Muscle of arm (tissue), 12 donors: ENCODE results near the gene TEX11. TPM values are rescaled to one million over a fixed set of nuclear protein-coding genes. Genes with fewer than 3 reads are reported as not detected.
A peak's percentile ranks its signal among the peaks of the same experiment; 100 is the strongest.
"Not testable (repeated sequence)": the region's sequence is repeated elsewhere in the genome, so short reads cannot be mapped to it uniquely, and the experiment has no call there.

ENCODE experiments used
- DNase-seq: peaks from one replicate; pipeline ENCODE4 v3.0.0-alpha.2; 2013
- polyA plus RNA-seq, 12 donors: library from polyadenylated mRNA; unstranded; fragments of 120-200 nt; gene quantifications; one replicate each; pipeline ENCODE4 v1.2.1, GENCODE V29; 2013; ENCODE audit not compliant: insufficient read length in 12 of 12

TEX11 gene
- polyA plus RNA-seq, 12 donors: 0.05 to 0.14 (median 0.11) TPM; not detected in 8

- DNase-seq: no peak
These were observed 316.4 kb downstream of the TEX11 start for GRCh38 chrX:70592091-70592490.

DNA sequence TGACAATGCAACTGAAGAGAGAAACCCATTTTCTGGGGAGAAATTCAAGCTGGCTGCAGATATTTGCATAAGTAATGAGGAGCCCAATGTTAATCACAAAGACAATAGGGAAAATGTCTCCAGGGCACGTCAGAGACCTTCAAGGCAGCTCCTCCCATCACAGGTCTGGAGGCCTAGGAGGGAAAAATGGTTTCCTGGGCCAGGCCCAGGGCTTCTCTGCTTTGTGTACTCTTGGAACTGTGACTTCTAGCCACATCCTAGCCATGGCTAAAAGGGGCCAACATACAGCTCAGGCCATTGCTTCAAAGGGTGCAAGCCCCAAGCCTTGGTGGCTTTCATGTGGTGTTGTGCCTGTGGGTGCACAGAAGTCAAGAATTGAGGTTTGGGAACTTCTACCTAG is 321.4 kb downstream of the TEX11 start:
- DNase-seq: not testable (repeated sequence)

DNA sequence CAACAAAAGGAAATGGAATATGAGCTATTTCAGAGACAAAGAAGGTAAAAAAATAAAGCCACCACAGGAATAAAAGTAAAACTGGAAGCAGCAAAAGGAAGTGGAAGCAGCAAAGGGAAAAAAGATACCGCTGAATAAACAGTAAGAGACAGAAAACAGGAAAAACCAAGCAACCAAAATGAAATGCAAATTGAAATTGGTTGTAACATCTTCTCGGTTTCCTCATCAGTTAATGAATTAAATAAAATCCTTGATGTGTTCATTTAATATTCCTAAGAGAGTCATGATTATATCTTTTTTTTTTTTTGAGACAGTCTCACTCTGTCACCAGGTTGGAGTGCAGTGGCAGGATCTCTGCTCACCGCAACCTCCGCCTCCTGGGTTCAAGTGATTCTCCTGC is 331.1 kb downstream of the TEX11 start:
- no peak for DNase-seq

- DNase-seq: not testable (repeated sequence)
These were observed 338.5 kb downstream of the TEX11 start for GRCh38 chrX:70569922-70570576.

GRCh38 chrX:70554948-70555347 is 353.6 kb downstream of the TEX11 start:
- no peak for DNase-seq

- peak; percentile 4 for DNase-seq
These were observed 354.0 kb downstream of the TEX11 start for GRCh38 chrX:70554523-70554922.

- DNase-seq: peak; percentile 6
These were observed 354.4 kb downstream of the TEX11 start for GRCh38 chrX:70554081-70554480.

GRCh38 chrX:70553516-70553915 is 355.0 kb downstream of the TEX11 start:
- DNase-seq: no peak

DNA sequence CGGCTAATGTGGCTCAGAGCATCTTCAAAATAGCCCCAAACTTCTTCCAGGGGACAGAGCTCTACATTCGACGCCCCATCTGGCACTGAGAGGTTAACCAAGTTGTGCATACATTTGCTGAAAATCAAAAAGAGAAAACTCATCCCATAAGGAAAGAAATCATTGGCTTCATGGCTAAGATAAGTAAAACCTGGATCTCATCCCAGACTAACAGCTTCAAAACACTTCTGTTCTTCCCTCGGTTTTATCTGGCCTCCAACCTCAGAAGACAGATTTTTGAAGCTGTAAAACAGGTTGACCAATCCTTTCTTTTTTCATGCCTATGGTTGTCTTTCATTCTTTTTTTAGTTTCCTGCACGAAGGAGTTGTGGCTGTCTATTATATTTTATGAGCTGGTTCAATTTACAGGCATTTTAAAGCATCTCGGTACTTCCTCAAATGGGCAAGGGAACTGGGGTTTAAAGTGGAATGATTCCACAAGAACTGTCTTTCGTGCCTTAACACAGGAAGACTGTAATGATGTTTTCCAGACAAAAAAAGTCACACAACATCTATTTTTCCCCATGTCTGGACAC is 356.3 kb downstream of the TEX11 start:
- no peak for DNase-seq

- no peak for DNase-seq
These were observed 359.1 kb downstream of the TEX11 start for GRCh38 chrX:70549429-70549828.

- DNase-seq: no peak
These were observed 373.3 kb downstream of the TEX11 start for GRCh38 chrX:70535198-70535597.

- no peak for DNase-seq
These were observed 380.7 kb downstream of the TEX11 start for GRCh38 chrX:70527610-70528345.

DNA sequence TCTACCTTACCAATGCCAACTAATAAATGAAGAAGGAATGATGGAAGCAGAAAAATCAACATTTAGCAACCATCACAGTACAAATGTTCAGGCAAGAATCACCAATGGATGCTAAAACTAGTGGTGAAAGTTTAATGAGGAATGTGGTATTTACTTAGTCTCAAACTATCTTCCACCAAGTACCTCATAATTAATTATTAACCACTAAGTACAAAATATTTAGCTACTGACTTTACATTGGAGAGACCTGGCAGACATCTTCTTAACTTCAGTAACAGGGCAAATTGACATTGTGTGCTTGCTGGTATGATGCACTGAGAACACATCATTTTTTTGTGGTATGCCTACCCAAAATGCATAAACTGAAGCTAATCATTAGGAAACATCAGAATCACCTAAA is 381.5 kb downstream of the TEX11 start:
- no peak for DNase-seq

DNA sequence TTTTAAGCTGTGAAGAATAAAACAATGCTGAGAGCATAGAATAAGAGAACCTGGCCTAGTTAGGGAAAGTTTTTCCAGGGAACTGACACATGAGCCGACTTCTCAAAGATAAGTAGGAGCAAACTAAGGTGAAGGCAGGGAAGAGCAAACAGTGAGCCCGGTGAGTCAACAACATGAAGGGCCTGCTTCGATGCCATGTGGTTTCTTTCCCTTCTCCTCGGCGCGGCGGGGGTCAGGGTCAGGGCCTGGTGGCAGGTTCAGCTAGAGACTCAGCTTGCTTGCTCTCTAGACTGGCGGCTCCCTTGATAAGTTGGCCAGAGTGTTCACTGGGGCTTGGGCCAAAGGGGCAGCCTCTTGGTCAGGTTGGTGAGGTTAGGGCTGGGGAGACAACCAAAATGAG is 382.8 kb downstream of the TEX11 start:
- DNase-seq: no peak

DNA sequence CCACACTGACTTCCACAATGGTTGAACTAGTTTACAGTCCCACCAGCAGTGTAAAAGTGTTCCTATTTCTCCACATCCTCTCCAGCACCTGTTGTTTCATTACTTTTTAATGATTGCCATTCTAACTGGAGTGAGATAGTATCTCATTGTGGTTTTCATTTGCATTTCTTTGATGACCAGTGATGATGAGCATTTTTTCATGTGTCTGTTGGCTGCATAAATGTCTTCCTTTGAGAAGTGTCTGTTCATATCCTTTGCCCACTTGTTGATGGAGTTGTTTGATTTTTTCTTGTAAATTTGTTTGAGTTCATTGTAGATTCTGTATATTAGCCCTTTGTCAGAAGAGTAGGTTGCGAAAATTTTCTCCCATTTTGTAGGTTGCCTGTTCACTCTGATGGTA is 392.8 kb downstream of the TEX11 start:
- DNase-seq: not testable (repeated sequence)

GRCh38 chrX:70515270-70515669 is 393.2 kb downstream of the TEX11 start:
- DNase-seq: not testable (repeated sequence)

- no peak for DNase-seq
These were observed 399.4 kb downstream of the TEX11 start for GRCh38 chrX:70509078-70509477.

DNA sequence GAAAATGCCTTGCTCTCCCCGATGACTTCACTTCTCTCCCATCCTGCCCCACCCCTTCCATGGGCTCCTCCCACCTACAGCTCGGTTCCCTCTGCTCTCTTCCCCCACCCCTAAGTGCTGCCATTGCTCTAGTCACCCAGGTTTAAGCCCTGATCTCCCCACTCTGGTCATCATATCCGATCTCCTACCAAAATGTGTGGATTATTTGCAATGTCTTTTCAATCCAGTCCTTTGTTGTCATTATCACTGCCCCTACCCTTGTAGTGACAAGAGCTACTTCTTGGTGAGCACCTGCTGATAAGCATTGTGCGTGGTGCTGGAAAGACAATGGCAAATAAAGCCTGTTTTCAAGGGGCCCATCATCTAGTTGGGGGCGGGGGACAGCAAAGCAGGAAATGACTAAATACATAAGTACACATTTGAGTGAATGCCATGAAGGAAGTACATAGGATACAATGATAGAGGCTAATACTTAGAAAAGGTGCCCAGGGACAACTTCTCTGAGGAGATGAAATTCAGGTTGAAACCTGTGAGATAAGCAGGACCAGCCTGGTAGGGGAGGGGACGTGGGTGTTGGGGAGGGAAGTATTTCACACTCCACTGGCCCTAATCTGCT is 400.1 kb downstream of the TEX11 start:
- no peak for DNase-seq

- no peak for DNase-seq
These were observed 403.1 kb downstream of the TEX11 start for GRCh38 chrX:70505451-70505841.

GRCh38 chrX:70504772-70505450 is 403.6 kb downstream of the TEX11 start:
- DNase-seq: no peak

GRCh38 chrX:70500826-70501225 is 407.7 kb downstream of the TEX11 start:
- no peak for DNase-seq

GRCh38 chrX:70498129-70498528 is 410.4 kb downstream of the TEX11 start:
- no peak for DNase-seq
